Ovary (tissue), 3 donors: ENCODE data around the gene ANGEL1.

Experiments used
- EP300 ChIP-seq: sonication (generic); formaldehyde crosslinking; IDR thresholded peaks from one replicate; pipeline ENCODE4 v1.6.1; 2017; ENCODE audit warnings: antibody characterized with exemption
- POLR2A ChIP-seq: fragments of 450-650 bp; IDR thresholded peaks from one replicate; pipeline ENCODE4 v1.6.1; 2017; ENCODE audit warnings: antibody characterized with exemption, mild to moderate bottlenecking, moderate library complexity
- TF ChIP-seq, protein P1 (sequence below), 3 donors: fragments of 450-650 bp in 2 of 3; fragments of 200-600 bp in 1 of 3; IDR thresholded peaks; one replicate each; pipeline versions ENCODE4 v1.5.1 to v1.8.0; 2016 to 2022; ENCODE audit warnings: antibody characterized with exemption in 3 of 3, mild to moderate bottlenecking in 1 of 3
- donor health status: DM: no; HTN: no; CAD: no.

DNA sequence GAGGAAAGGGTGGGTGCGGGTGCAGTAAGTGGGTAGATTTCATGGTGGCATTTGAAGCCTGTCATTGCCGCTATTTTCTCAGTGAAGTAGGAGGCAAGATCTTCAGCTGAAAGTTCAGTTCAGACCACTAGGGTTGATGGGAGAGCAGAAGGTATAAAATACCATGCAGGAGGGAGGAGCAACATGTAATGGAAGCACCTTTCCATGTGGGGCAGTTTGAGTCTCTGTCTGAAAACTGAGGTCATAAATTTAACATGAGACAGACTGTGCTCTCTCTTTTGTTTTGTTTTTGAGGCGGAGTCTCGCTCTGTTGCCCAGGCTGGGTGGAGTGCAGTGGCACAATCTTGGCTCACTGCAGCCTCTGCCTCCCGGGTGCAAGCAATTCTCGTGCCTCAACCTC, 36.2 kb upstream of the ANGEL1 start:
- TF ChIP-seq, protein P1, sequence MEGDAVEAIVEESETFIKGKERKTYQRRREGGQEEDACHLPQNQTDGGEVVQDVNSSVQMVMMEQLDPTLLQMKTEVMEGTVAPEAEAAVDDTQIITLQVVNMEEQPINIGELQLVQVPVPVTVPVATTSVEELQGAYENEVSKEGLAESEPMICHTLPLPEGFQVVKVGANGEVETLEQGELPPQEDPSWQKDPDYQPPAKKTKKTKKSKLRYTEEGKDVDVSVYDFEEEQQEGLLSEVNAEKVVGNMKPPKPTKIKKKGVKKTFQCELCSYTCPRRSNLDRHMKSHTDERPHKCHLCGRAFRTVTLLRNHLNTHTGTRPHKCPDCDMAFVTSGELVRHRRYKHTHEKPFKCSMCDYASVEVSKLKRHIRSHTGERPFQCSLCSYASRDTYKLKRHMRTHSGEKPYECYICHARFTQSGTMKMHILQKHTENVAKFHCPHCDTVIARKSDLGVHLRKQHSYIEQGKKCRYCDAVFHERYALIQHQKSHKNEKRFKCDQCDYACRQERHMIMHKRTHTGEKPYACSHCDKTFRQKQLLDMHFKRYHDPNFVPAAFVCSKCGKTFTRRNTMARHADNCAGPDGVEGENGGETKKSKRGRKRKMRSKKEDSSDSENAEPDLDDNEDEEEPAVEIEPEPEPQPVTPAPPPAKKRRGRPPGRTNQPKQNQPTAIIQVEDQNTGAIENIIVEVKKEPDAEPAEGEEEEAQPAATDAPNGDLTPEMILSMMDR (IDR thresholded peaks at IDR 0.05): no peak
- TF ChIP-seq POLR2A: no peak
- no peak for TF ChIP-seq EP300
